GM15510 (cell line): Measurements from ENCODE around the gene ALKAL2.

ENCODE experiments used
- POLR2A ChIP-seq: IDR thresholded peaks from 3 replicates; pipeline ENCODE4 v1.6.1; 2011; ENCODE audit warnings: borderline replicate concordance; ENCODE audit not compliant: insufficient read length; ENCODE audit errors: extremely low read depth

Gene ALKAL2

GRCh38 chr2:263774-264492 lies 24.0 kb downstream of the ALKAL2 start, which contains the start of gene SH3YL1:
Gene SH3YL1 (minus strand): TSS chr2:264032. CDS start chr2:263984, 48 bp downstream.
- no peak for TF ChIP-seq POLR2A

GRCh38 chr2:263022-263738 lies 24.7 kb downstream of the ALKAL2 start:
- no peak for TF ChIP-seq POLR2A

- TF ChIP-seq POLR2A: no peak
These were observed 25.8 kb downstream of the ALKAL2 start for GRCh38 chr2:262117-262516.

GRCh38 chr2:260507-261161 lies 27.3 kb downstream of the ALKAL2 start:
- no peak for TF ChIP-seq POLR2A

DNA sequence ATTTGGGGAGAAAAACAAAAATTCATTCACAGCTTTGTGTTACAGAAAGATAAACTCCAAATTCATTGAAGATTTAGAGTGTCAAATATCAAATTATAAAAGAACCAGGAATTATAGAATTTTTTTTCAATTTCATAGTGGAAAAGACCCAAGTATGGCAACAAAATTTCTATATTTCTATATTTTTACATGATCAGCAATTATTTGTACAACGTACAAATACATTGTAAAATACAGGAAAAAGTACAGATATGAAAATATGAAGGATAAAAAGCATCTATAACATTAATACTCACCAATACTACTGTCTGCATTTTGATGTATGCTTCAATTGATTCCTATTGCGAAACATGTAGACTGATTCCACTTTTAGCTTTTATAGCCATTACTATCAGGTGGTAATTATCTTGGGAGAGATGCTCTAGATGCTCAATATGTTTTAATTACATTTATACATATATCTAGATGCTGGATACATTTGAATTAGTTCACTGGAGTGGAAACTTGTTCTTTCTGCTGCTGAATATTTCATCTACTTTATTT lies 28.0 kb downstream of the ALKAL2 start:
- TF ChIP-seq POLR2A: no peak

GRCh38 chr2:258933-259332 lies 29.0 kb downstream of the ALKAL2 start:
- TF ChIP-seq POLR2A: no peak

DNA sequence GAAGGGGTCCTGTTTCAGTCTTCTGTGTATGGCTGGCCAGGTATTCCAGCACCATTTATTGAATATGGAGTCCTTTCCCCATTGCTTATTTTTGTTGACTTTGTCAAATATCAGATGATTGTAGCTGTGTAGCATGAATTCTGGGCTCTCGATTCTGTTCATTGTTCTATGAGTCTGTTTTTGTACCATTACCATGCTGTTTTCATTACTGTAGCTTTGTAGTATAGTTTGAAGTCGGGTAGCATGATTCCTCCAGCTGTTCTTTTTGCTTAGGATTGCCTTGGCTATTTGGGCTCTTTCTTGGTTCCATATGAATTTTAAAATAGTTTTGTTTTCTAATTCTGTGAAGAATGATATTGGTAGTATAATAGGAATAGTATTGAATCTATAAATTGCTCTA lies 30.0 kb downstream of the ALKAL2 start:
- no peak for TF ChIP-seq POLR2A

GRCh38 chr2:257429-257828 lies 30.5 kb downstream of the ALKAL2 start:
- no peak for TF ChIP-seq POLR2A

DNA sequence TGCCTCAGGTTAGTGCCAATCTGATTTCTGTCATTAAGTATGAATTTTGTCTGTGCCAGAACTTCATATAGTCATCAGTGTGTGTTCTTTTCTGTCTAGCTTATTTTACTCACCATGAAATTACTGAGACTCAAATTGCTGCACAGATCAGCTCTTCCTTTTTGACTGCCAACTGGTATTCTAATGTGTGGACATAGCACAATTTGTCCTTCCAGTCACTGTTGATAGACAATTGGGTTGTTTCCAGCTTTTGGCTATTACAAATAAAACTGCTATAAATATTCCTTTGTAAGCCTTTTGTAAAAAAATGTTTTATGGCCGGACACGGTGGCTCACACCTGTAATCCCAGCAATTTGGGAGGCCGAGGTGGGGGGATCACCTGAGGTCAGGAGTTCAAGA lies 31.8 kb downstream of the ALKAL2 start:
- TF ChIP-seq POLR2A: no peak

- no peak for TF ChIP-seq POLR2A
These were observed 32.7 kb downstream of the ALKAL2 start for GRCh38 chr2:255195-255594.

DNA sequence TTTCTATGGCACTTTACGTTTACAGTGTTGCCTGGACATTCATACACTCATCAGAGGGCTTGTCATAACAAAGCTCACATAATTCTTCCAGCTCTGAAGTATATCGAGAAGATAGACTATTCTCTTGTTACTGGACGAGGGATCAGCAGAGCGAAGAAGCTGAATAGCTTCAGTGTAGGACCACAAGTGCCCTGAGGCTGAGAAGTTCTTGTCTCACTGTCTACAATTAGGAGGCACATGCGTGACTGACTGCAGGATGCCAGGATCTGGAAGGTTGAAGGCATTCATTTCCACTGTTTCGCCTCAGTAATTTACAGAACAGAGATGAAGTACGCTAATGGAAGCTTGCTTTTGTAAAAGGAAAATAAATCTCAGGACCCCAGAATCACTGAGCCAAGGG lies 33.6 kb downstream of the ALKAL2 start:
- no peak for TF ChIP-seq POLR2A

- TF ChIP-seq POLR2A: no peak
These were observed 34.7 kb downstream of the ALKAL2 start for GRCh38 chr2:253202-253638.

- TF ChIP-seq POLR2A: no peak
These were observed 35.8 kb downstream of the ALKAL2 start for GRCh38 chr2:252001-252602.

DNA sequence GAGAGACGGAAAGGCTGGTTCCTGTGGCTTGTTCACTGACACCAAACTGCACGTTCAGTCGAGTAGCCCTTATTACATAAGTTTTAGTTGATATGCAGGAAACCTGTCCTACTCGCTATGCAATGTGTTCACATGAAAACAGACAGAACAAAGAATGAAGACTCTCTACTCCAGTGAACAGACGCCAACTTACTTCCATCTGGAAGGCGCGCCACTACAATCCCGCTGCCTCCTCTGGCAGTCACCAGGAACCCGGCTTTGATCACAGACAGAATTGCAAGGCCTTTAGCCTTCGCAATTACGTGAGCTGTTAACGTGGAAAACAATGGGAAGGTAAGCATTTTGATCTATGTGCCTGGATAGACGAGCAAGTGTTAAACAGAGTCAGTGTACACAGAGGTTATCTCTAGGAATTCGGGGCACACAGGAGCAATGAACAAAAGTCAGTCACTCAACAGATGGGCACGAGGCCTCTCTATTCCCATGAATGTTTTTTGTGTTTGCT lies 38.3 kb downstream of the ALKAL2 start:
- TF ChIP-seq POLR2A: no peak

DNA sequence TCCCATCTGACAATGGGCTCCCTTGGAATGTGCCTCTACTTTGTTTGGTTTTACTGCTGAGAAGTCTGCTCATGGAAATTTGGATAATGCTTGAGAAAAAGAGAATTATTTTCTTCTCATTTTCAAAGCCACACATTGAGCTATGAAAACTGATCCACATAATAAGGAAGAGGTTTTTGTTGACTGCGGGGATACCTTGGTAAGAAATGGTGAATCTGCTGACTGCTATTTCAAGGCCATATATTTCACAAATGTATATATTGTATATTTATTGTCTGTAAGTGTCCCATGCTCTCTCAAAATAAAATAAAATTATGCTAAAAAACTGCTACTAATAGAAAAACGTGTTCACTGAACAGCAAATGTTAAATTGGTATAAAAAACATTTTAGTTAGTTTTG lies 39.2 kb downstream of the ALKAL2 start:
- TF ChIP-seq POLR2A: no peak
